Activated gamma-delta T cell treated with Interleukin-2 at 50 U/mL for 16 hours (primary cell): ENCODE results near the gene MPV17.
"Not testable (repeated sequence)": the region's sequence is repeated elsewhere in the genome, so short reads cannot be mapped to it uniquely, and the experiment has no call there.

Experiments
- DNase-seq: peaks from one replicate; pipeline ENCODE4 v3.0.0-alpha.2; 2020

MPV17 gene

GRCh38 chr2:27322301-27322765 lies 564 bp downstream of the MPV17 start:
- DNase-seq, result no peak

DNA sequence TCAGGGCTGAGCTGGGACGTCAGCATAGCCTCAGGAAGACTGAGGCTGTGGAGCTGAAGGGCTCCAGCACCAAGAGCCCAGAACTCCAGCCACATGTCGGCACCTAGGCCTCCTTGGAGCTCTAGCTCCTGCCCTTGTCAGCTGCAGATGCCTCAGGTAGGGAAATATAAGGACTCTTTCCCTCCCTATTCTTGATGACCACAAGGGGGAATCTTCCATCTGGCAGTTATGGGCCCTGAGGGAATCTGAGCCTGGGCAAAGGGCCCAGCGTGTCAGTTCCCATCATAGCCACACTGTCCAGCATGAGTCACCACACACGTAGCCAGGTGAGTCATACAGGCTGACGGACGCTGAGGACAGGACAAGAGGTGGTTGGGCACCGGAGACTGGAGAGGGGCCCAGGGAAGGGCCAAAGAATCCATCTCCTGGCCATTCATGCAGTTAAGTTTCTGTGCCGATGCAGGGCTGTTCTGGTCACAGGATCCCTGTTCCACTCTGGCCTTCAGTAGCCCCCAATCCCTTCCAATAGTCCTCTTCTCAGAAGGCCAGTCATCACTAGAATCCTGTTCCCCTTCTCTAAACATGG lies 1.8 kb downstream of the MPV17 start:
- no peak for DNase-seq

DNA sequence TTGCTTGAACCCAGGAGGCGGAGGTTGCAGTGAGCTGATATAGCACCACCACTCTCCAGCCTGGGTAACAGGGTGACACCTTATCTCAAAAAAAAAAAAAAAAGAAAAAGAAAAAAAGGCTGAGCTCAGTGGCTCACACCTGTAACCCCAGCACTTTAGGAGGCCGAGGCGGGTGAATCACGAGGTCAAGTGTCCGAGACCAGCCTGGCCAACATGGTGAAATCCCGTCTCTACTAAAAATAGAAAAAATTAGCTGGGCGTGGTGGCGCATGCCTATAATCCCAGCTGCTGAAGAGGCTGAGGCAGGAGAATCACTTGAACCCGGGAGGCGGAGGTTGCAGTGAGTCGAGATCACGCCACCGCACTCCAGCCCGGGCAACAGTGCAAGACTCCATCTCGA lies 3.1 kb downstream of the MPV17 start:
- not testable (repeated sequence) for DNase-seq

GRCh38 chr2:27316655-27317412 lies 6.1 kb downstream of the MPV17 start:
- no peak for DNase-seq

DNA sequence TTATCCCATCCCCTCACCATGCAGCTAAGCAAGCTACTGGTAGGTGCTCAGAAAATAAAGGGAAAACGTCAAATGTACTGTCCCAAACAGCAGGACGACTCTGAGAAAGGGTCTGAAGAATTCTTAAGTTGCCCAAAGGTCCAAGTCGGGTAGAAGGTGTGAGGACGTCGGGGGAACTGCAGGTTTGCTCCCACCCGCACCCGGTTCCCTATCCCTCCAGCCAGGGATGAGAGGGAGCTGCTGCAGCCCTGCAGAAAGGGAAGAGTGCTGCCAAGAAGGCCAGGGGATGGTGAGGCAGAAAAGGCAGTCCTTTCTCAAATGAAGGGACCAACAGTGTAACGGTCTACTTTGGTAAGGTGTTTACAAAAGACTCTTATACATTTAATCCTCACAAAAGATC lies 7.8 kb downstream of the MPV17 start:
- no peak for DNase-seq

DNA sequence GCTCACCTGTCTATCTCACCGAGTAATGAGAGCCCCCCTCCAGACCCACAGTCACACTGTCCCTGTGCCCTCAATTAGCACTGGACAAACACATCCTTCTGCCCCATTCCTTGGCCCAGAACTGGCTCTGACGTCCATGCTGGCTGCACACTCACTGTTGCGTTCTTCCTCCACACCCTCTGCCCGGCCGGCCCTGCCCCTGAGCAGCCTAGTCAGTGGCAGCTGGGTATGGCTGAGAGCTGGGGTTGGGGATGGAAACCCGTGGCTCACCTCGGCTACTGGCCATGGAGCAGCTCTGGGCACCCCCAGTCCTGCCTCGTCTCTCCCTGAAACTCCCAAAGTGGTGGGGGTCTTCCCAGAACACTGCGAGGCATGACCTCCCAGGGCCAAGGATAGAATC lies 8.2 kb downstream of the MPV17 start:
- DNase-seq, result no peak

DNA sequence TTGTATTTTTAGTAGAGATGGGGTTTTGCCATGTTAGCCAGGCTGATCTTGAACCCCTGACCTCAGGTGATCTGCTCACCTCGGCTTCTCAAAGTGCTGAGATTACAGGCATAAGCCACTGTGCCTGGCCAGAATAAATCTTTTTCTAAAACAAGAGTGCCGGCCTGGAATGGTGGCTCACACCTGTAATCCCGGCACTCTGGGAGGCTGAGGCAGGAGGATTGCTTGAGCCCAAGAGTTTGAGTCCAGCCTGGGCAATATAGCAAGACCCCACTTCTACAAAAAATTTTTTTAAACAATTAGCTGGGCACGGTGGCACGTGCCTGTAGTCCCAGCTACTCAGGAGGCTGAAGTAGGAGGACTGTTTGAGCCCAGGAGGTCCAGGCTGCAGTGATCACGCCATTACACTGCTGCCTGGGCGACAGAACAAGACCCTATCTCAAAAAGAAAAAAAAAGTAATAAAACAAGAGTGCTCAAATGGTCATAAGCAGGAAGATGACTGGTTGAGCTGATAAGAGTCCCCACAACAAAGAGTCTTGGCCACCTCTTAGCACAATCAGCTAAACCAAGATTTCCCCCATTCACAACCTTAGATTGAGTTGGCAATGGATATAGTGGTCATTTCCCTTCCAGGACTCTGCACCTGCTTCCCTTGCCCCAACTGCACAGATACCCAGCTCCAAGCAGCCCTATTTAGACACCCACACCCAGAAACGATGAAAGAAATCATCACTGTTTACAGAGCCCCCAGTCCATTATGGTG lies 8.8 kb downstream of the MPV17 start:
- no peak for DNase-seq

DNA sequence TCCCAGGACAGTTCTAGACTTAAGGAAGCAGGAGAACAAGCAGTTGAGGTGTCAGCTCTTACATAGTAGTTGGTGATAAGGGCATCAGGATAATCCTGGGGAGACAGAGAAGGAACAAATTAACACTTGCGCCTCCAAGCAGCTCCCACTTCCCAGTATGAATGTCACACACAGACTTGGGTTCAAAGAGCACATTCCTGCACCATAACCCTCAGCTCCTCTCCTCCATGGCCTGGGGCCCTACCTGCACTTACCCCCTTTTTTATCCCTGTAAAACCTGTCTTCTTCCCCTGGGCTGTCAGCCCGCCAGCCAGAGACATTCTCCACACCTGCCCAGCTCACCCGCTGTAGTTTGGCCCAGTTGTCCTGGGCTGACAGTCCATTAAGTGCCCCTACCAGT lies 10.7 kb downstream of the MPV17 start:
- DNase-seq, result no peak

- DNase-seq, result no peak
These were observed 13.2 kb downstream of the MPV17 start for GRCh38 chr2:27309651-27310050.

- DNase-seq, result no peak
These were observed 14.5 kb downstream of the MPV17 start, which contains the start of gene UCN for GRCh38 chr2:27308359-27308881. Gene UCN (minus strand): TSS chr2:27308445. CDS start chr2:27307895, 550 bp downstream.

DNA sequence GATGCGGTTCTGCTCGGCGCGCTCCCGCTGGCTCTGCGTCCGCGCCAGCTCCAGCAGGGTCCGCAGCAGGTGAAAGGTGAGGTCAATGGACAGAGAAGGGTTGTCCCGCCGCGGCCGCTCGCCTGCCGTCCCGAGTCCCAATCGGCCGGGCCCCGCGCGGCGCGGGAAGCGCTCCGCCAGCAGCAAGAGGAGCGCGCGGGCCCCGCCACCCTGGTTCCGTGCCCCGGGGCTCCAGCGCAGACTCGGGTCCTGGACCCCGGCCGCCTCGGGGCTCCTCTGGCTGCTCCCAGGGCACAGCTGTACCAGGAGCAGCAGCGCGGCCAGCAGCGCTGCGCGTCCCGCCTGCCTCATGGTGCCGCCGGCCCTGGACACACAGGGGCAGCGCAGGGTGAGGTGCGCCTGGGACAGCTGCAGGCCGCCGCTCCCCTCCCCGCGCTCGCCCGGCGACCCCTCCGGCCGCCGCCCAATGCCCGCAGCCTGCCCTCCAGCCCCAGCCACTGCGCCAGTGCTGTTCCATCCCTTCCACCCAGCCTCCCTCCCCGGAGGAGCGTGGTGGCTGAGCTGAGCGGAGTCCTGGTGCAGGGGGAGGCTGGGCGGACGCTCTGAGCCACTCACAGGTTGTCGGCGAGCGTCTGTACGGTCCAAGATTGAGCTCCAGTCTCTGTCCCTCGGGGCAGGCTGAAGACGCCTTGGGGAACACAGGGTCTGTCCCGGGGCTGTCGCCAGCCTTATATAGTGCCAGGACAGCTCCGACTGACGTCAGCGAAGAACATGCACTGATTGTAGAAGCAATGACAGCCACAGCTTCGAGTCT lies 15.1 kb downstream of the MPV17 start:
- no peak for DNase-seq

GRCh38 chr2:27307287-27307544 lies 15.7 kb downstream of the MPV17 start:
- no peak for DNase-seq

DNA sequence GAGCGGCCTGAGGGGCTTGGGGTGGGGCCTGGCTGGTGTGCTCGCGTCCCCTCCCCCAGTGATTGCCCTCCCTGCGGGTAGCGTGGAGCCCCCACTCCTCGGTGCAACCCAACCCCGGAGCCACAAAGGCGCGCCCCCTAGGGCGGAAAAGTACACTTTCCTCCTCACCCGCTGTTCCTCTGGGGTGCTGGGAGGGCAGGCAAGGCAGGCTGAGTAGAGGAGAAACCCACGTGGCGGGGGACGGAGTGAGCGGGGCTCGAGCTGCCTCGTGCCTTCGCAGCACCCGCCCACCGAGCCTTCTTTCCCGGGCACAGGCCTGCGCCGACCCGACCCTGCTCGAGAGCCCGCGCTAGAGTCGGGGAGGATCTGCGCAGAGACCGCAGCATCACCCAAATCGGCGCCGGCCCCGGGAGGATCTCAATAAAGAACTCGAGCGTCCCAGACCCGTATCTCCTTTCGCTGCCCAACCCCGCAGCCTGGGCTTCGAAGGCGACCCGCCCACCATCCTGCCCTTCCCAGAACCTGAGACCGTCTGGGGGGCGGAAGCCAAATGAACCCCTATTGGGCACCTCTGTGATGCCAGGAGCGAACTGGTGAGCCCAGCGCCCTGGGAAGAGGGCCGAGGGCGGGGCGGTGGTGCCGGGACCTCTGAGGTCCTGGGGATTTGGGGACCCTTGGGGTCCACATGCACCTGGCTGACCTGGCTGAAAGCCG lies 16.2 kb downstream of the MPV17 start:
- DNase-seq, result peak; percentile 31

DNA sequence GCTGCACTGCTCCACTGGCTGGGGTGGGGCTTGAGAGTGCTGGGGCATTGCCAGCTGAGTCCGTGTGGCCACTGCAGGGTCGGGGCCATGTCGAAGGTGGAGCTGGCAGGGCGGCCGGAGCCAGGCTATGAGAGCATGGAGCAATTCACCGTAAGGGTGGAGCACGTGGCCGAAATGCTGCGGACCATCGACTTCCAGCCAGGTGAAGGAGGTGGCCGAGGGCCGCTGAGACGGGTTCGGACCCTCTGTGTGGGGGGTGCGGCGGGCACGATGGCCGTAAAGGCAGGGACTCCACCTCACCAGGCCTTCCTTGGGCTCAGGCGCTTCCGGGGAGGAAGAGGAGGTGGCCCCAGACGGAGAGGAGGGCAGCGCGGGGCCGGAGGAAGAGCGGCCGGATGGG lies 16.8 kb downstream of the MPV17 start:
- DNase-seq, result no peak

DNA sequence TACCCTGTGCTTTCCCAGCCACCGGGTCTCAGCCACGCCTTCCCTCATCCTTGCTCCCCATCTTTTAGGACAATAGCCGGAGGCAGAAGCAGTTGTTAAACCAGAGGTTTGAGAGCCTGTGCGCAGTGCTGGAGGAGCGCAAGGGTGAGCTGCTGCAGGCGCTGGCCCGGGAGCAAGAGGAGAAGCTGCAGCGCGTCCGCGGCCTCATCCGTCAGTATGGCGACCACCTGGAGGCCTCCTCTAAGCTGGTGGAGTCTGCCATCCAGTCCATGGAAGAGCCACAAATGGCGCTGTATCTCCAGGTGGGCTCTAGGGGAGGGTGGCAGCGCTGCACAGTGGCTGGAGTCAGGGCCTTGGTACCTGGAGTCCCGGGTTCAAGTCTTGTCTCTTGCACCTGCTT lies 17.4 kb downstream of the MPV17 start:
- no peak for DNase-seq

GRCh38 chr2:27304488-27305240 lies 18.2 kb downstream of the MPV17 start:
- DNase-seq, result no peak

- DNase-seq, result peak; percentile 18
These were observed 19.5 kb downstream of the MPV17 start for GRCh38 chr2:27303093-27304025.

- not testable (repeated sequence) for DNase-seq
These were observed 22.3 kb downstream of the MPV17 start for GRCh38 chr2:27300606-27301005.

GRCh38 chr2:27298391-27299080 lies 24.4 kb downstream of the MPV17 start:
- DNase-seq, result no peak

GRCh38 chr2:27297195-27297594 lies 25.7 kb downstream of the MPV17 start:
- no peak for DNase-seq
